Cardiac muscle cell (in vitro differentiated cells and primary cell): ENCODE results near the gene VAT1. TPM values are rescaled to one million over a fixed set of nuclear protein-coding genes. Genes with fewer than 3 reads are reported as not detected.
"Not testable (repeated sequence)": the region's sequence is repeated elsewhere in the genome, so short reads cannot be mapped to it uniquely, and the experiment has no call there.

Source experiments
- DNase-seq, 2 donors: peaks; one replicate each; pipeline versions ENCODE4 v3.0.0 to v3.0.0-alpha.2; 2010 to 2017; ENCODE audit warnings: low read depth in 1 of 2, low spot score in 1 of 2
- H3K27ac ChIP-seq: fragments of 200-600 bp; sonication (generic); 2 replicates; pipeline ENCODE4 v1.5.1; 2016
- H3K27me3 ChIP-seq: fragments of 200-600 bp; sonication (generic); 2 replicates; pipeline ENCODE4 v1.6.0; 2016; ENCODE audit warnings: control low read depth
- H3K36me3 ChIP-seq: fragments of 200-600 bp; sonication (generic); 2 replicates; pipeline ENCODE4 v1.5.1; 2016; ENCODE audit warnings: control low read depth
- H3K4me1 ChIP-seq: fragments of 200-600 bp; sonication (generic); 2 replicates; pipeline ENCODE4 v1.8.1; 2017; ENCODE audit warnings: low read depth, mild to moderate bottlenecking, mixed run types
- H3K4me3 ChIP-seq: fragments of 200-600 bp; sonication (generic); 2 replicates; pipeline ENCODE4 v1.5.1; 2016; ENCODE audit warnings: mild to moderate bottlenecking
- H3K9me3 ChIP-seq: fragments of 200-600 bp; sonication (generic); 2 replicates; pipeline ENCODE4 v1.5.1; 2017; ENCODE audit warnings: low read depth, mild to moderate bottlenecking, control low read depth
- CTCF ChIP-seq: IDR thresholded peaks from 2 replicates; pipeline ENCODE4 v1.5.1; 2012; ENCODE audit warnings: low read depth, mild to moderate bottlenecking, low read length
- polyA plus RNA-seq: library from polyadenylated mRNA; unstranded; fragments of >200 nt; fragmentation: Nextera tagmentation; extraction: Ambion mirVana; gene quantifications from 2 replicates; pipeline ENCODE4 v1.2.1, GENCODE V29; 2016
- total RNA-seq: library from RNA; depleted of rRNA; stranded (reverse); fragments of >200 nt; gene quantifications from 2 replicates; pipeline ENCODE4 v1.2.3, GENCODE V29; 2016

VAT1 gene
- total and polyA plus RNA-seq, 2 experiments from 2014 or later, result 207 to 312 TPM

- Histone ChIP-seq H3K4me1 (peaks cover 20% of the 10 kb centered on the region), H3K4me3 (peak within 1 kb of the TSS; percentile 94), H3K9me3 (no peaks in the 10 kb centered on the region), H3K27me3 (no peaks in the 10 kb centered on the region), H3K36me3 (peaks cover 4% of the 10 kb centered on the region), H3K27ac (peak within 1 kb of the TSS; percentile 100)
- TF ChIP-seq CTCF, result no peak
- DNase-seq, result peak; percentile 90 to 95
Observed at GRCh38 chr17:42980274-42980765, 41.9 kb downstream of the VAT1 start, which contains the start of gene RUNDC1. TSS of gene RUNDC1 (plus strand) at chr17:42980565. CDS start at chr17:42980577, 12 bp downstream.

GRCh38 chr17:42979511-42980273 is 42.5 kb downstream of the VAT1 start, which contains the start of gene PTGES3L:
TSS of gene PTGES3L (minus strand) at chr17:42980080. CDS start at chr17:42980053, 27 bp downstream.
- TF ChIP-seq CTCF, result peak; percentile 3

GRCh38 chr17:42975701-42976100 is 46.5 kb downstream of the VAT1 start:
- not testable (repeated sequence) for DNase-seq, H3K9me3 ChIP-seq, H3K4me3 ChIP-seq, H3K36me3 ChIP-seq, H3K27me3 ChIP-seq, H3K27ac ChIP-seq
- H3K4me1 ChIP-seq, result peaks cover 12% of the 10 kb centered on the region

More at GRCh38 chr17:42979511-42980273, 42.5 kb downstream of the VAT1 start, which contains the start of gene PTGES3L:
- peak; percentile 60 to 93 for DNase-seq
- Histone ChIP-seq H3K9me3 (no peaks in the 10 kb centered on the region), H3K27ac (peak within 1 kb of the TSS; percentile 100), H3K4me3 (peak within 1 kb of the TSS; percentile 94), H3K4me1 (peaks cover 20% of the 10 kb centered on the region), H3K36me3 (peaks cover 4% of the 10 kb centered on the region), H3K27me3 (no peaks in the 10 kb centered on the region)

DNA sequence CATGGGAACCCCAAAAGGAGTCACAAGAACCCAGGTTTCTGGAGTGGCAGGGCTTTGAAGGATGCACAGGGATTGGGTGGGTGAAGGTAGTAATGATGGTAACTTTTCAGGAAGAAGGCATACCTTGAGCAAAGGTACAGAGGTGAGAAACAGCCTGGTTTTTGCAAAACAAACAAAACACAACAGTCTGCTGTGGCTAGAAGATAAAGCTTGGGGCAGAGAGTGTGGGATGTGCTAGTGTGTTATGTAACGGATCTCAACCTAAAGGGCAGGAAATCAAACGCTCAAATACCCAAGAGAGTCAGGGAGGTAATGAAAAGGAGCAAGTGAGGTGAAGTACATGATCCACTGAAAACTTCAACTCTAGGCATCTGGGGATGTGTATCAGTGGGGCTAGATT is 46.9 kb downstream of the VAT1 start:
- TF ChIP-seq CTCF, result no peak
- no peak for DNase-seq

DNA sequence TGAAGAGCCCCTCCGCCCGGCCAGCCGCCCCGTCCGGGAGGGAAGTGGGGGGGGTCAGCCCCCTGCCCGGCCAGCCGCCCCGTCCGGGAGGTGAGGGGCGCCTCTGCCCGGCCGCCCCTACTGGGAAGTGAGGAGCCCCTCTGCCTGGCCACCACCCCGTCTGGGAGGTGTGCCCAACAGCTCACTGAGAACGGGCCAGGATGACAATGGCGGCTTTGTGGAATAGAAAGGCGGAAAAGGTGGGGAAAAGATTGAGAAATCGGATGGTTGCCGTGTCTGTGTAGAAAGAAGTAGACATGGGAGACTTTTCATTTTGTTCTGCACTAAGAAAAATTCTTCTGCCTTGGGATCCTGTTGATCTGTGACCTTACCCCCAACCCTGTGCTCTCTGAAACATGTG is 48.9 kb downstream of the VAT1 start:
- not testable (repeated sequence) for H3K9me3 ChIP-seq, DNase-seq, H3K27me3 ChIP-seq, H3K36me3 ChIP-seq, H3K27ac ChIP-seq, H3K4me3 ChIP-seq, H3K4me1 ChIP-seq

More for the DNA sequence above, 46.9 kb downstream of the VAT1 start:
- peaks cover 12% of the 10 kb centered on the region for H3K4me1 ChIP-seq
- peaks cover 3% of the 10 kb centered on the region for H3K36me3 ChIP-seq
- no peak overlapping the region for H3K27ac ChIP-seq
- H3K9me3 ChIP-seq, result no peaks in the 10 kb centered on the region
- H3K4me3 ChIP-seq, result no peak overlapping the region
- no peaks in the 10 kb centered on the region for H3K27me3 ChIP-seq

DNA sequence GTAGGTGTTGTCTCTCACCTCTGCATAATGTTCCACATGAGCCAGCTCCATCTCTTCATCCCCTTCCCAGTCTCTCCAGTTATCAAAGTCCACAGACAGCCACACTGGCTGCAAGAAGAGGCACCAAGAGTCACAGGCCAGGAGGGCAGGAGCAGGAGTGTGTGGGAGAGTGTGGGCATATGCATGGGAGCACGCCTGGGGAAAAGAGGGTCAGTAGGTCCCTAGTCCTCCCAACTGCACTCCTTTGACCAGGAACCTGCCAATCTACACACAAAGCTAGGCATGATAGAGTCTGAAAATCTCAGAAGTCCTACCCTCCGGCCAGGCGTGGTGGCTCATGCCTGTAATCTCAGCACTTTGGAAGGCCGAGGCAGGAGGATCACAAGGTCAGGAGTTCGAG is 50.6 kb downstream of the VAT1 start:
- H3K27me3 ChIP-seq, result no peaks in the 10 kb centered on the region
- no peak for DNase-seq
- TF ChIP-seq CTCF, result no peak
- H3K9me3 ChIP-seq, result no peaks in the 10 kb centered on the region
- peaks cover 4% of the 10 kb centered on the region for H3K36me3 ChIP-seq
- H3K27ac ChIP-seq, result no peak overlapping the region
- H3K4me3 ChIP-seq, result no peak overlapping the region
- no peaks in the 10 kb centered on the region for H3K4me1 ChIP-seq
